K562 (cell line): ENCODE data around the gene UBAC2. TPM values are rescaled to one million over a fixed set of nuclear protein-coding genes. Genes with fewer than 3 reads are reported as not detected.

Experiments used
- ATAC-seq: fragments of 200-7000 bp; cut with Tn5 transposase; 3 replicates; pipeline ENCODE4 v1.9.1; 2020; ENCODE audit warnings: moderate library complexity
- BruUV-seq: library from RNA; stranded (reverse); fragments of 400-500 nt; replicated peaks from 2 replicates; lab custom pipeline; 2021; lab: Mats Ljungman, UMichigan
- CTCF ChIA-PET: fragments of 300-600 bp; formaldehyde crosslinking; extraction: SDS; loops from one replicate; lab custom pipeline; 2021; ENCODE audit warnings: low intra/inter-chr PET ratio; lab: Yijun Ruan, JAX
- POLR2A ChIA-PET: fragments of 300-600, 350-650 bp; sonication (Branson Sonifier 250); formaldehyde crosslinking; extraction: SDS; loops from one replicate; lab custom pipeline; 2021; ENCODE audit warnings: antibody characterized with exemption, inconsistent platforms; lab: Yijun Ruan, JAX
- DNase-seq, 4 experiments: peaks; one replicate each; pipeline versions ENCODE4 v3.0.0 to v3.0.0-alpha.2; 2011 to 2018; ENCODE audit warnings: low spot score in 3 of 4, mixed read lengths in 3 of 4; ENCODE audit errors: extremely low read depth in 1 of 4
- FAIRE-seq: peaks from 2 replicates; lab custom pipeline; 2011; peaks lifted over from hg19 to GRCh38; lab: Jason Lieb, UNC
- H2AFZ ChIP-seq: 2 replicates; pipeline ENCODE4 v1.6.0; 2011; ENCODE audit warnings: low read depth, low read length, control low read depth, inconsistent platforms
- H3K27ac ChIP-seq: fragments of 200-600 bp; 3 replicates; pipeline ENCODE4 v1.8.0; 2011; ENCODE audit warnings: low read depth, mild to moderate bottlenecking, control low read depth, inconsistent platforms, low read length, moderate library complexity, mixed read lengths; ENCODE audit errors: extremely low read depth
- H3K27me3 ChIP-seq, 2 experiments: fragments of 300-600 bp in 1 of 2; 2 replicates in 1 of 2; 3 replicates in 1 of 2; pipeline versions ENCODE4 v1.6.0 to v1.8.0; 2011; ENCODE audit warnings: inconsistent platforms in 2 of 2, low read length in 2 of 2, mild to moderate bottlenecking in 1 of 2, mixed read lengths in 1 of 2, moderate library complexity in 1 of 2; ENCODE audit not compliant: control insufficient read depth in 2 of 2, insufficient read depth in 2 of 2
- H3K36me3 ChIP-seq: fragments of 300-600 bp; 3 replicates; pipeline ENCODE4 v1.8.0; 2011; ENCODE audit warnings: mild to moderate bottlenecking, low read length, inconsistent platforms; ENCODE audit not compliant: control insufficient read depth, insufficient read depth
- H3K4me1 ChIP-seq, 2 experiments: fragments of 200-600 bp in 1 of 2; replicated peaks in 1 of 2; 2 replicates in 1 of 2; 3 replicates in 1 of 2; pipeline versions ENCODE4 v1.5.1 to v1.8.0; 2011; ENCODE audit warnings: inconsistent platforms in 2 of 2, low read length in 2 of 2, mild to moderate bottlenecking in 1 of 2, mixed read lengths in 1 of 2, moderate library complexity in 1 of 2; ENCODE audit not compliant: control insufficient read depth in 2 of 2, insufficient read depth in 2 of 2
- H3K4me2 ChIP-seq: 2 replicates; pipeline ENCODE4 v1.6.1; 2011; ENCODE audit warnings: low read length, control low read depth, inconsistent platforms, mixed read lengths; ENCODE audit not compliant: insufficient read depth
- H3K4me3 ChIP-seq: fragments of 200-600 bp; sonication (generic), shearing (Covaris generic); 2 replicates; pipeline ENCODE4 v1.5.1; 2016; ENCODE audit warnings: control low read depth, inconsistent platforms
- H3K79me2 ChIP-seq: fragments of 200-600 bp; 3 replicates; pipeline ENCODE4 v1.8.0; 2011; ENCODE audit warnings: low read length, inconsistent platforms; ENCODE audit not compliant: control insufficient read depth, insufficient read depth
- H3K9ac ChIP-seq, 2 experiments: 2 replicates each; pipeline versions ENCODE4 v1.6.0 to v1.6.1; 2011; ENCODE audit warnings: low read depth in 2 of 2, low read length in 2 of 2, control low read depth in 1 of 2, inconsistent platforms in 1 of 2, mild to moderate bottlenecking in 1 of 2, mixed read lengths in 1 of 2; ENCODE audit not compliant: insufficient read depth in 1 of 2
- H3K9me1 ChIP-seq: one replicate; pipeline ENCODE4 v1.6.0; 2011; ENCODE audit warnings: inconsistent platforms, mild to moderate bottlenecking, low read length, moderate library complexity; ENCODE audit not compliant: control insufficient read depth, insufficient read depth
- H3K9me3 ChIP-seq: replicated peaks from 2 replicates; pipeline ENCODE4 v1.5.1; 2011; ENCODE audit warnings: low read depth, low read length, inconsistent platforms; ENCODE audit not compliant: control insufficient read depth, insufficient read depth
- H4K20me1 ChIP-seq: replicated peaks from 2 replicates; pipeline ENCODE4 v1.6.1; 2011; ENCODE audit warnings: low read length, inconsistent platforms, mixed read lengths; ENCODE audit not compliant: control insufficient read depth, insufficient read depth
- GATA2 ChIP-seq: sonication (generic); formaldehyde crosslinking; IDR thresholded peaks from 2 replicates; pipeline ENCODE4 v1.4.0; 2020; ENCODE audit warnings: mild to moderate bottlenecking, missing genetic modification reagents
- MYNN ChIP-seq, 2 experiments: sonication (generic); formaldehyde crosslinking in 1 of 2; IDR thresholded peaks; 2 replicates each; pipeline versions ENCODE4 v1.5.0 to v1.6.1; 2016 to 2020; ENCODE audit warnings: antibody characterized with exemption in 1 of 2, missing genetic modification reagents in 1 of 2
- NR2C1 ChIP-seq, 2 experiments: fragments of 450-650 bp; IDR thresholded peaks; 2 replicates each; pipeline ENCODE4 v1.6.1; 2017; ENCODE audit warnings: mild to moderate bottlenecking in 2 of 2, antibody characterized with exemption in 1 of 2, inconsistent platforms in 1 of 2, missing compliant biosample characterization in 1 of 2, missing genetic modification characterization in 1 of 2
- RFX1 ChIP-seq: fragments of 450-650 bp; IDR thresholded peaks from 2 replicates; pipeline ENCODE4 v1.6.1; 2016; ENCODE audit warnings: mild to moderate bottlenecking, moderate library complexity
- WGBS: fragments of 100-300 bp; shearing (Covaris generic); methylation state at CpG from one replicate; pipeline ENCODE4 v1.1.6; 2016; ENCODE audit warnings: low coverage, mixed read lengths; ENCODE audit not compliant: insufficient coverage; ENCODE audit errors: missing lambda C conversion rate; 5-methylcytosine and 5-hydroxymethylcytosine counted together
- in situ Hi-C: fragments of 300-500 bp; cut with MboI; formaldehyde crosslinking; loops from 4 replicates; pipeline ENCODE4 v1.15.0; 2018; ENCODE audit warnings: inconsistent platforms, mixed read lengths
- intact Hi-C: fragments of 100-400 bp; cut with micrococcal nuclease; formaldehyde crosslinking; loops from 2 replicates; pipeline ENCODE4 v1.14.2; 2022
- polyA plus RNA-seq, 8 experiments: library from polyadenylated mRNA; depleted of rRNA in 4 of 8; stranded (reverse) in 5 of 8; unstranded in 3 of 8; fragments of >200 nt; fragmentation: Nextera tagmentation in 2 of 8; fragmentation: Illumina TruSeq in 1 of 8; extraction: Ambion mirVana in 2 of 8; extraction: Trizol in 1 of 8; gene quantifications; 2 replicates each; pipeline versions ENCODE4 v1.2.1 to v1.2.3, GENCODE V29; 2011 to 2014; ENCODE audit warnings: inconsistent platforms in 1 of 8, missing spikeins in 1 of 8
- total RNA-seq, 7 experiments: library from RNA; depleted of rRNA in 6 of 7; stranded (reverse); fragments of >200 nt in 6 of 7; fragmentation: Illumina TruSeq in 2 of 7; extraction: Trizol in 2 of 7; gene quantifications; 2 replicates each; pipeline versions ENCODE4 v1.2.1 to v1.2.3, GENCODE V29; 2011 to 2021; ENCODE audit warnings: low replicate concordance in 1 of 7

The UBAC2 gene
- total and polyA plus RNA-seq, 9 of the 15 experiments (the other 6 are each of a cell fraction or from before 2014, with no cell fraction given), result 6.0 to 84.1 (median 32.3) TPM

DNA sequence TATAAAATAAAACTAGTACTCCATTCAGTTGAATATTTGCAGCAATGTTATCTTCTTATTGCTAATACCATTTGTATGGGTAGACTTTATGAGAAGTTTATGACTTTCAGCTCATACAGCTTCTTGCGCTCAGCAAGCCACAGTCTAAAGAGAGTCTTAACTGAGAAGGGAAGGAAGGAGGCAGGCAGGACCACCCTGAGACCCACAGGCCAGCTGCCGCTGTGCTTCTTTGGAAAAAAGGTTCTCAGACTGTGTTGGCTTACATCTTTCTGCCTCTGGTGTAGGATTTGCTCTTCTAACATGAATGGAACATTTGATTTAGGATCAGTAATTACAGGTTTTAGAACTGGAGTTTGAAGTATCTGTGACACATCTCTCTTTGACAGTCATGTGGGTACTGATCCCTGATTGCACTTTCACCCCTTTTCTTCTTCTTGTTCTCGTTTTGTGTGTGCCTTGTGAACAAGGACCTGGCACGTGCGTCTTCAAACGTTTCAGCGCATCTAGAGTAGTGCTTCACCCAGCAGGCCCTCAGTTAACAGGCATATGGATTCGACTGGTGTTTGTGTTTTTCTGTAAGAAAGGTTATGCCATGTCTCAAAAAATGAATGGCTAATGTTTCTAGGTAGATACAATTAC is 64.6 kb downstream of the UBAC2 start:
- TF ChIP-seq MYNN (IDR thresholded peaks at IDR 0.05), result no peak
- TF ChIP-seq MYNN (CRISPR knock-in tag; IDR thresholded peaks at IDR 0.05), result no peak
- no peak for TF ChIP-seq NR2C1 (IDR thresholded peaks at IDR 0.05)
- TF ChIP-seq NR2C1 (tag; IDR thresholded peaks at IDR 0.05), result no peak
- no peak for TF ChIP-seq RFX1
- TF ChIP-seq GATA2 (CRISPR knock-in tag), result no peak
- Histone ChIP-seq H3K27ac (no peak overlapping the region), H3K9ac (no peak overlapping the region), H3K4me3 (no peak overlapping the region), H3K36me3 (peaks cover 19% of the 10 kb centered on the region; the same call in 2 of the 3 replicates), H3K27me3 (no peaks in the 10 kb centered on the region), H3K9me1 (no peaks in the 10 kb centered on the region), H3K4me2 (no peak overlapping the region), H4K20me1 (no peaks in the 10 kb centered on the region), H3K9me3 (no peaks in the 10 kb centered on the region), H3K4me1 (peaks cover 4 to 24% of the 10 kb centered on the region in 2 experiments; a peak in 3 of 5 replicates), H3K79me2 (peaks cover 17% of the 10 kb centered on the region; the same call in 2 of the 3 replicates), H2AFZ (no peak overlapping the region)
- ATAC-seq (no peak), FAIRE-seq (no peak), DNase-seq (no peak)
- POLR2A ChIA-PET, result interaction anchor here (0.6 to 1.6 kb wide), 4 partner anchors 10 to 96 kb away, joined by 3 to 5 read pairs (median 3); no protein-coding TSS in a partner anchor
- CTCF ChIA-PET, result interaction anchor here (0.9 to 1.2 kb wide), 2 partner anchors 172 to 188 kb away, joined by 3 read pairs; no protein-coding TSS in a partner anchor
- intact Hi-C loops, result loop anchor here (5.0 to 10.0 kb wide), 4 partner anchors 63 to 590 kb away; partner anchors contain the start of gene UBAC2
- WGBS, result 65% methylated on average over 6 of the region's 8 CpGs
- in situ Hi-C loops, result loop anchor here (5.0 kb wide), 2 partner anchors 88 to 172 kb away; no protein-coding TSS in a partner anchor
- no TSS peak for BruUV-seq
